GM19239 (cell line): ENCODE measurements around the gene TXNRD2.
"Not testable (repeated sequence)": the region's sequence is repeated elsewhere in the genome, so short reads cannot be mapped to it uniquely, and the experiment has no call there.

Source experiments
- DNase-seq: peaks from one replicate; pipeline ENCODE4 v3.0.0; 2011; ENCODE audit warnings: low spot score; ENCODE audit not compliant: insufficient read length
- FAIRE-seq: peaks from 2 replicates; lab custom pipeline; 2011; peaks lifted over from hg19 to GRCh38; lab: Jason Lieb, UNC

Gene TXNRD2

DNA sequence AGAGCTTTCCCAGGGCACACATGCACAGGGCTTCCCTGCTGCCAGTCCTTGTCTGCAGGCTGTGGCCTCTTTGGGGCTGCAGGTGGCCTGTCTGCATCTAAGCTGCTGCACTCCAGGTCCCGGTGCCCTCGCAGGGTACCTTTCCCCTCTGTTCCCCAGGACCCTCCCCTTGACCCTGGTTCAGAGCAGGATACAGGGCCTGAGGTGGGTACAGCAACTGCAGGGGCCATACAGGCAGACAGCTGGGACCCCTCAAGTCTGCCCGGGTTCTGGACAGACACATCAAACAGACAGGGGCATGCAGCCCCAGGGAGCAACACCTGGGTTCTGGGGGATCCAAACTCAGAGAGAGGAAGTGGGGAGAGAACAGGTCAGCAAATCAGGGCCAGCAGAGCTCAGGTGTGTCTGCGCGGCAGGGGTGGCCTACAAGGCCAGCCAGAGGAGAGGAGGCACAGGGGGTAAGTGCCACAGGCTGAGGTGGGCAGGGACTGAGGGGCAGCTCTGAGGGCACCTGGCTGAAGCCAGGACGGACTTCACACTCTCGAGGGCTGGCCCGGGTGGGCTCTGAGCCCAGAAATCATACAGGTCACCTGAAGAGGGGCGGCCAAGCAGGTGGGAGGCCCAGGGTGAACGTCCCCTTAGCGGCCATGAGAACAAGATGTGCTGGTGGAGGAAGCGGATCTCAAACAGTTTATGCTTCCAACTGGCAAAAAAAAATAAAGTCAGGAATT lies 29.9 kb downstream of the TXNRD2 start:
- DNase-seq (no peak), FAIRE-seq (no peak)

DNA sequence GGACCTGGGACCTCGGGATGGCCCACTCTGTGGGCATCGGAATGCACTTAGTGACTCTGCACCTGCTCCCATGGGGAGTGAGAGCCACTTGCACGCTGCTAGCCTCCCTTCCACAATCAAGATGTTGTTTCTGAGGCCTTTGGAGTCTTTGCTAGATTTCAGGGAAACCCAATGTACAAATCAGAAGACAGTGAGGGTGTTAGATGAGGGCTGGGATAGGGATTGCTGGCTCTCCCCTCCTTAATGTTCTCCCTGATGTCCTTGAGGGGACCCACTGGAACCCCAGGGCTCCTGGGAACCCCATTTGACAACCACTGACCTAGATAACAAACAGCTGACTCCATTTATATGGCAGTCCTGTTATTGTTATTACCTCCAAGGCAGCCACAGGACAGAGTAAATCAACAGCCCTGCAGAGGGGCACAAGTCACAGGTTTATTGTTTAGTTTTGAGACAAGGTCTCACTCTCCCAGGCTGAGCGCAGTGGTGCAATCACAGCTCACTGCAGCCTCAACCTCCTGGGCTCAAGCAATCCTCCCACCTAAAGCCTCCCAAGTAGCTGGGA lies 31.4 kb downstream of the TXNRD2 start:
- DNase-seq (no peak), FAIRE-seq (no peak)

DNA sequence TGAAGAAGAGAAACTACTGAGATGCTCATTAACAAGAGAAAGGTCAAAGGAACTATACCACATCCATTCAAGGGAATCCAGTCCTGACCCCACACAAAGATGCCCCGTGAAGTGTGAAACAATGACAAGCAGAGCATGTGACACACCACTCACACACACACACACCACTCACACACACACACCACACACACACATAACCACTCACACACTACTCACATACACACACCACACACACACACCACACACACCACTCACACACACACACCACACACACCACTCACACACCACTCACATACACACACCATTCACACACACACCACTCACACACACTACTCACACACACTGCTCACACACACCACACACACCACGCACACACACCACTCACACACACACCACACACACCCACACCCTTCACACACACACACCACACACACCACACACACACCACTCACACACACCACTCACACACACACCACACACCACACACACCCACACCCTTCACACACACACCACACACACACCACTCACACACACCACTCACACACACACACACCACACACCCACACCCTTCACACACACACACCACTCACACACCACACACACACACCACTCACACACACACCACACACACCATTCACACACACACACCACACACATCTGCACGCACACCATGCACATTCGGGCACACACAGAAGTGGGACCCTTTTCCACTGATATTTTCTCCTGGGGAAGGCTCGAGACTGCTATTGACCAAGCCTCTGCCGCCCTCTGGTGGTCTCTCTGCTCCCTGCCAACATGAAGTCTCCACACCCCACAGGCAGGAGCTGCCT lies 32.1 kb downstream of the TXNRD2 start:
- DNase-seq (peak; percentile 91), FAIRE-seq (peak; percentile 94)

DNA sequence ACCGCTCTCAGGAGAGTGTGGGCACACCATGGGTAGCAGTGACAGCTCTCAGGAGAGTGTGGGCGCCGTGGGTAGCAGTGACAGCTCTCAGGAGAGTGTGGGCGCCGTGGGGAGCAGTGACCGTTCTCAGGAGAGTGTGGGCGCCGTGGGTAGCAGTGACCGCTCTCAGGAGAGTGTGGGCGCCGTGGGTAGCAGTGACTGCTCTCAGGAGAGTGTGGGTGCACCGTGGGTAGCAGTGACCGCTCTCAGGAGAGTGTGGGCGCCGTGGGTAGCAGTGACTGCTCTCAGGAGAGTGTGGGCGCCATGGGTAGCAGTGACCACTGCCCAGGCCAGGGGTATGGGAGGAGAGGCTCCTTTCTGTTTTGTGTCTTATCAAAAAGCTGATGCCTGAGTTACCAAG lies 33.7 kb downstream of the TXNRD2 start:
- not testable (repeated sequence) for FAIRE-seq, DNase-seq

DNA sequence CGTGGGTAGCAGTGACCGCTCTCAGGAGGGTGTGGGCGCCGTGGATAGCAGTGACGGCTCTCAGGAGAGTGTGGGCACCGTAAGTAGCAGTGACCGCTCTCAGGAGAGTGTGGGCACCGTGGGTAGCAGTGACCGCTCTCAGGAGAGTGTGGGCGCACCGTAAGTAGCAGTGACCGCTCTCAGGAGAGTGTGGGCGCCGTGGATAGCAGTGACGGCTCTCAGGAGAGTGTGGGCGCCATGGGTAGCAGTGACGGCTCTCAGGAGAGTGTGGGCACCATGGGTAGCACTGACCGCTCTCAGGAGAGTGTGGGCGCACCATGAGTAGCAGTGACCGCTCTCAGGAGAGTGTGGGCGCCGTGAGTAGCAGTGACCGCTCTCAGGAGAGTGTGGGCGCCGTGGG lies 34.8 kb downstream of the TXNRD2 start:
- DNase-seq, FAIRE-seq: not testable (repeated sequence)

DNA sequence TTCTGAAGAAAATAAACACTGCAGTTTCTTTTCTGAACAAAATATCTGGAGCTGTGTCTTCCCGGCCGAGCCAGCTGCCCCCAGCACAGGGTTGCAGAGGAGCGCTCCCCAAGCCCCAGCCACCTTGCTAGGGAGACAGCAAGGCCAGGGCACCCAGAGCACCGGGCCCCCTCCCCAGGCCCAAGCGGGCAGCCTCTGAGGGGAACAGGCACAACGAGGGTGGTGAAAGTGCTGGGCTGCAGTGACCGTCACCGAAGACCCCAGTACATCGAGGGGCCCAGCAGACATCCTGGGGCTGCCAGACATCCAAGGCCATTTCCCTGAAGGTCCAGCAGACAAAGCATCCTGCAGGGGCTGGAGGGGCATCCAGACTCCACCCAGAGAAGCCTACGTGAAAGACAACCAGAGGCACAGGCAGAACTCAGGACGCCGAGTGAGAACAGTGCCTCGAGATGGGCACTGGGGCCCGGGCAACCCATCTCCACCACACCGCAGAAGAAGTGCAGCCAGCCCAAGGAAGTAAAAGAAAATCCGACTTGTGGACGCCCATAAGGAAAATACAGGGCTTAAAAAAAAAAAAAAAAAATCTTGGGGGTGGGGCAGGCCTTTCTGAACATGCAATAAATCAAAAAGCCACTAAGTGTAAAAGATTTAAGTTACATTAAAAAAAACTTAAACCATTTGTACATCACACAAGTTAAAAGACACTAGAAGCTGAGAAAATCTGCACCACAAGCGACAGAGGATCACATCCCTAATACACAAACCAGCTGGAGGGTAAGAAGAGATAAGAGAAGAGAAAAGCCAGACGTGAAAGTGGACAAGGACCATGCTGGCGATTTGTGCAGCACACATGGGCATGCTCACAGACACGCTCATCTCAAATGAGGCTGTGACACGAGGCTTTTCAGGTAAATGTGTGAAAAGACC lies 36.0 kb downstream of the TXNRD2 start:
- DNase-seq, result no peak
- FAIRE-seq, result no peak

DNA sequence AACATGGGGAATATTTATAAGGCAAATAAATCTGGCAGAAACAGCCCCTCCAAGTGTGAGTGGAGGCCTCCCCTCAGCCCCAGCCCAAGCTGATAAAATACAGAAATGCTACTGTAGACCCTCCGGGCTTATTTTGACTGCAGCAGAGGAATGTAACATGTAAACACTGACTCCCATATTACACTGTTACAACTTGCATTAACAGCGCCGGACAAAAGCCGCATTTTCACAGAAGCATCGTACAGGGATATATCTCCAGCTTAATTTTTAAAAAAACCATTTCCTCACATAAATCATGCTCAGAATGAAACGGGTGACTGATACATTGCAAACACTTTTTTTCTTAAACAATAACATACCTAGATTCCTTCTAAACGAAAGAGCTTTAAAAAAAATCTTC lies 36.7 kb downstream of the TXNRD2 start:
- no peak for DNase-seq
- no peak for FAIRE-seq

DNA sequence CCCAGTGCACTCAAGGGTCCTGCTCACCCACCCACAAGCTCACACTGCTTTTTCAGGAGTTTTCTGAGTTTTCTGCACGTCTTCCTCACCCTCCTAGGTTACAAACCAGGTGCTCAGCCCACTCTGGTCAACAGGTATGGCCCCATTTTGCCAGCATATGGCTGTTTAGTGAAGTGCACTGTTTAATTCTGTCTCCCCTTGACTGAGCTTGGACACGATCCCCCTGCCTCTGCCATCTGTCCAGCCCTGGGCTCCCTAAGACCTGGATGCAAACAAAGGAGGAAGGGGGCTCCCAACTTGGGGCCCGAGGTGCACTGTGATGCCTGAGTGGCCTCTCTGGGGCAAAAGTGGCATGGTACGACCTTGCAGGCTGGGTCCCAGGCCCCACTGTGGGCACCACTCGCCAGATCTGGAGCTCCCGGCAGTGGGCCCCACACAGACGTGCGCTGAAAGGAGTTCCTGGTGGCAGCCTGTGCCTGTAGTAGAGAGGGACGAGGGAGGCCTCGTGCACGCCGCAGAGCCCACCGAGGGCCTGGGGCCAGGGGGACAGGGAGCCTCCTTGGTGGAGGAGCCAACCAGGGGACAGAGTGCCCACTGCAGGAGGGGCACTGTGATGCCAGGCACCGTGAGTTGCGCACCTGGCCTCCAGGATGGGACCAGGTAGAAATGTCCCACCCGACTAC lies 37.3 kb downstream of the TXNRD2 start:
- no peak for DNase-seq
- no peak for FAIRE-seq

DNA sequence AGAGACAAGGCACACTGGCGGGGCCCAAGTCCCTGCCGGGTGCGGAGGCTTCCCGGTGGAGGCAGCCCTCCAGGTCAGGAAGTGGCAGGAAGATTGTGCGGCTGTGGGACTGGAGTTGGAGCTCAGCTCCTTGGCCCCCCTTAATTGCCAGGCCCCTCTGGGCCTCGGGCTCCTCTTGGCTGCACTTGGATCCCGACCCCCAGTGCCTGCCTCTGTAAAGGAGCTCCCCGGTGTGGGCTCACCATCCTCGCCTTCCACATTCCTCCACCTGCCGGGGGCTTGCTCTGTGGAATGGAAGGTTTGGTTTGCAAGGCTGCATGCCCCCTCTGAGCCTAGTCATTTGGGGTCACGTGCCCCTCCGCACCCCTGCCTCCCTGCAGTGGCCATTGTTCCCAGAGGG lies 38.1 kb downstream of the TXNRD2 start:
- DNase-seq (no peak), FAIRE-seq (no peak)

DNA sequence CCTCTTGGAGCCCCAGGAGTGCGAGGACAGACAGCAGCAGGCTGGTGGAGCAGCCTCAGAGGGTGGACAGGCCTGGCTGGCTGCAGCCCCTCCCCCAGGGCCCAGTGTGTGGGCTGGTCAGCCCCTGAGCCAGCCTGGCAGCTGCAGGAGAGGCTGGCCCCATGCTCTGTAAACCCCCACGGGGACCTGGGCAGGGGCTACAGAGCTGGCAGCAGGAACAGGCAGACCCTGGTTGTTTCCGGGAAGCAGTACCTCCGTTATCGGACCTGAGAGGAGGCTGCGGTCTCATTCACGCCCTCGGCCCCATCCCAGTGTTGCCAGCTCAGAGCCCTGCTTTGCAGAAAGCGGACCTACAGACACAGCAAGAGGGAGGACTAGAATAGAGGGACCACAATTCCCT lies 38.6 kb downstream of the TXNRD2 start:
- FAIRE-seq (no peak), DNase-seq (no peak)

DNA sequence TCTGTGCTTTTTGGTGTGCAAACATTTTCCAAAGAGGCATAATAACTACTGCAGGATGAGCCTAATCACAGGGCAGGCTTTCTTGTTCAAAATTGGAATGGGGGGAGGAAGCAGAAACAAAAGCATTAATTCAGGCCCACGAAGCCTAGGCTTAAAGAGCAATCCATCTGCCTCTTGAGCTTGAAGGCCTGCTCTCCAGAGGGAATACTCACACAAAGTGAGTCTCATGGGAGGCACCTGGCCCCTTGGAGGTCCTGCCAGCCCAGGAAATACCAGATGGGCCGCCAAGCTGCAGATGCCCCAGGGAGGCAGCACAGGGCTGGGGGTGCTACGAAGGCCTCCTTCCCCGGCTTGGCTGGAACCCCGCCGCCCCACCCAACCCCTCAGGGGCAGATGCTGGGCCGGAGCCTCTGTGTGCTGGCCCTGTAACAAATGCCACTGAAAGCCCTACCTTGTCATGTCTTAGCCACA lies 39.3 kb downstream of the TXNRD2 start:
- no peak for FAIRE-seq
- no peak for DNase-seq

DNA sequence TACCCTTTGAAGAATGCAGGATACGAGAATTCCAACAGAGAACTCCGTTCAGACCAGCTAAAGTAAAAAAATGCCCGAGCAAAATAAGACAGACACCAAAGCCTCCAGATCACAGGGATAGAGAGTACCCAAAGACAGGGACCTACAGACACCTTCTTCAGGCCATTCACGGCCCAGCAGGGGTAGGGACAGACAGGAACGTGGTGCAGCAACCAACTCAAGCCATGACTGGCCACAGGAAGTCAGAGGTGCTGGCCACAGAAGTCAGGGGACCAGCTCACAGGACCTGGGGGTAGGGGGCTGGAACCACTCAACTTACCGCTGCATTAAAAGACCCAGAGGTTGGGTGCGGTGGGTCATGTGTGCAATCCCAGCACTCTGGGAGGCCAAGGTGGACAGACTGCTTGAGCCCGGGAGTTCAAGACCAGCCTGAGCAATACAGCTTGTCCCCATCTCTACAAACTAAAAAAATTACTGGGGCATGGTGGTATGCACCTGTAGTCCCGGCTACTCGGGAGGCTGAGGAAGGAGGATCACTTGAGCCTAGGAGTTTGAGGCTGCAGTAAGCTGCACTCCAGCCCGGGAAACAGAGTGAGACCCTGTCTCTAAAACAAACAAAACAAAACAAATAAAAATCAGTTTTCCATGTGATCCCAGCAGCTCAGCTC lies 39.9 kb downstream of the TXNRD2 start:
- no peak for FAIRE-seq
- no peak for DNase-seq

DNA sequence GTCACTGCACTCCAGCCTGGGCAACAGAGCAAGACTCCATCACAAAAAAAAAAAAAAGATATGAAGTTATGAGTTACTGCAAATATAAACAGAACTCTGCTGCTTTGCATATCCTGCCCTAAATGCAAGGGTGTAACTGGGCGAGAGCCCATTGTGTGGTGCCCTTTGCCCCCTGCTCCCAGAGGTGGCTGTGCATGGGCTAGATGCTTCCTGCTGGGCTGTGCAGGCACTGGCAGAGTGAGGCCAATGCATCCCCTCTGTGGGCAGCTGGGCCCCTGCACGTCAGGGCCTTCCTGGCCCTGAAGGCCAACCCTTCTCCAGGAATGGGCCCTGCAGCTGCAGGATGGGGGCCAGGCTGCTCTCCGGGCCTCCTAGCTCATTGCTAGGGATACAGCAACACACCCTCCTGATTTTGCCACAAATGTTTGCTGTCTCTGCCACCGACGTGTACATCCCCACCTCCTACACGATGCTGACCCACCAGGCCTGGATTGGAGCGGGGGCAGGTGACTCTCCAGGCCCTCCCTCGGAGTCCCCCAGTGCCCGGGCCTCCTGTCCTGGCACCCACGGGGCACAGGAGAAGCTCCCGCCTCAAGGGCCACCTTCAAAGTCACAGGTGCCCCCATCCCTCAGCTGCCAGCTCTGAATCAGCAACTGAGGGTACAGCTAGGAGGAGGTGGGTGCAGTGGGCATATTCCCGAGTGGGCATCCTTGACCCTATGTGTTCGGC lies 40.7 kb downstream of the TXNRD2 start:
- no peak for FAIRE-seq
- no peak for DNase-seq

DNA sequence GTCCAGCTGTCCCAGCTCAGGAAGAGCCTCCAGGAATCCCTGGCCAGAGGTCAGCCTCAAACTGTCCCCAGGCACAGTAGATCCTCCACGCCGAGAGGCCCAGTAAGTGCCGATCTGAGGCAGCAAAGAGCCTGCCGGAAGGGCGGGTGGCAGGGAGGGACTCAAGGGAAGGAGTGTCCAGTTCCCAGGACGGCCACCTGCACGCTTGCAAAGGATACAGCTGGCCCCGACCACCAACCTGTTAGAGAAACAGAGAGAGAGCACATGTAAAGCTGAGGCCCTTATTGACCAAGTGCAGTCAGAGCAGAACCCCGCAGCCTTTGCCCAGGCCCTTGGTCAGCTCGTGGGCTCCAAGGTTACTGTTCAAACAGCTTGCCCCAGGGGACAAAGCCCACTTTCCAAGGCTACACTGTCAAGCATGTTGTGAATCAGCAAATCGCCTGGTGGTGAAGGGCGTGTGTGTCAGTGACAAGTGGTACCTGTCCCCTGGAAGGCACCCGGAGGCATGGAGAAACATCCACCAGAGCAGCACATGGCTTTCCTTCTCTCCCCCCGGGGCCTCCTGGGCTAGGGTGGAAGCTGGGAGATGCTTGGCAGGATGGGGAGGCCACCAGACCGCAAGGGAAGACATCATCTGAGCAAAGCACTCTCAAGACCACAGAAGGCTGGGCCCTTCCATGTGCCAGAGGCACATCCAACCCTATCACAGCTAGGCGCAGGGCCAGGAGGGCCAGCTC lies 42.6 kb downstream of the TXNRD2 start:
- DNase-seq, result no peak
- no peak for FAIRE-seq

DNA sequence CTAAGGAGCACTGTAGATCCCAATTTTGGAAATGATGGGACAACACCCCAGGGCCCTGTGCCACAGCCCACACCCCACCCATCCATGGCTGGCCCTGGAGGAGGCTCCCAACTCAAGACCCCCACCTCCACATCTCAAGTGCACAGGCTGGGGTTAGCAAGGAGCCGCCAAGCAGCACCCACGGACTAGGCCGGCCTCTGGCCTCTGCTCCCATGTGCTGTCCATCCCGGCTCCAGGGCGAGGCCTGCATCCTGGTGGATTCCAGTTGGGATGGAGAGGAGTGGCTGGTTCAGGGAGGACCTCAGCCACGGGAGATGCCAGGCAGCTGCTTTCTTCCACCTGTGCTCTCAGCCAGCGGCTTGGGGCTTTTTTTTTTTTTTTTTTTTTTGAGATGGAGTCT lies 43.5 kb downstream of the TXNRD2 start:
- DNase-seq (no peak), FAIRE-seq (no peak)

DNA sequence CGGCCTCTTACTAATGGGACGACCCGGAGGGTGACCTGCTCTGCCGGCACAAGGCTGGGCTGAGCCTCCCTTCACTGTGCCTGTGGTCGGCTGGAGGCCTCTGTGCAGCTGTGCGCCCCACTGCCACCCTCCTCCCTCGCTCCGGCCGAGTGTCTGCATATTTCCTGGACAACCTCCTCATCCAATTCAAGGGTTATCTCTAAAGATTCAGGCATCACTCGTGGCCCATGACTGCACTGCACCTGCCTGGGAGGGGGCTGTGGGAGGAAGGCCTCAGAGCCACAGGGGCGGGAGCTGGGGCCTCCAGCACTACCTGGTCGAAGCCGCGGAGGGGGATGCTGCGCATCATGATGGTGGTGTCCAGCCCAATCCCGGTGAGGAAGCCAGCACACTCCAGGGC lies 43.9 kb downstream of the TXNRD2 start:
- DNase-seq (no peak), FAIRE-seq (no peak)

DNA sequence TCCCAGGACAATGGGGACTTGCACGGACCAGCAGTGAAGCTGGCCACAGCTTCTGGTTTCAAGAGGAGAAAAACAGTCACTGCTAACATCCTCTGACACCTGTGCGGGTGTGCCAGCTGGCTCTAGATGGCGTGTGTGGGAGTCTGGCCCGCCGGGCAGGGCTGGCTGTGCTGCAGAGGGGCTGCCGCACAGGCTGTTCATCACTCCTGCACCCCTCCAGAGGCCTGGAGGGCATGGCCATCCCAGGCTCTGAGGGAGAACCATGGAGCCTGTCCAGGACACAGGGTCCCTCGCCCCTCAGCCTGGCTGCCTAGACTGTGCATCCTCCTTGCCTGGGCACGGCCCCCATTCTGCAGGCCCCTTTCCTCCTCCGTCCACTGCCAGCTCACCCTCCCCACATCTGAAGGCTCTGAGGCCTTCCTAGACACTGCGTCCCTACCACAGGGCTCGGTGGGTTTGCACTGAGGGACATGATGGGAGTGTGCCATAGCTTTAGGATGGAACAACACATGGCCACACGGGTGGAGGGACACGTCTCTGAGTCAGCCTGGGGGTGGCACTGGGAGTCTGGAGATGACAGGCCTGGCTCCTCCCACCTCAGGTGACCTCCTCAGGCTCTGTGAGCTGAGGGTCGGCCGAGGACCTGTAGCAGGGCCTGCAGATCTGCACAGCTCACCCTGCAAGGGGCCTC lies 44.8 kb downstream of the TXNRD2 start:
- DNase-seq (no peak), FAIRE-seq (no peak)
